GM06990 (cell line): ENCODE results near the gene SRP9.

Experiments used
- DNase-seq: peaks from one replicate; pipeline ENCODE4 v3.0.0-alpha.2; 2011; ENCODE audit not compliant: insufficient read length; ENCODE audit errors: extremely low read depth
- H3K27me3 ChIP-seq: replicated peaks from 2 replicates; pipeline ENCODE4 v1.6.0; 2011; ENCODE audit warnings: low read length; ENCODE audit not compliant: control insufficient read depth, insufficient read depth
- H3K36me3 ChIP-seq: 2 replicates; pipeline ENCODE4 v1.5.1; 2011; ENCODE audit warnings: low read length; ENCODE audit not compliant: control insufficient read depth, insufficient read depth
- H3K4me3 ChIP-seq: replicated peaks from 2 replicates; pipeline ENCODE4 v1.5.1; 2011; ENCODE audit warnings: low read depth, mild to moderate bottlenecking, control low read depth, low read length
- CTCF ChIP-seq: IDR thresholded peaks from 2 replicates; pipeline ENCODE4 v1.5.1; 2011; ENCODE audit warnings: low read length, control low read depth, mild to moderate bottlenecking, inconsistent platforms; ENCODE audit not compliant: insufficient read depth, poor library complexity, severe bottlenecking

SRP9 gene

GRCh38 chr1:225737161-225737560 is 40.5 kb upstream of the SRP9 start:
- Histone ChIP-seq H3K27me3 (no peaks in the 10 kb centered on the region; the same call in 1 of the 2 replicates), H3K36me3 (no peaks in the 10 kb centered on the region), H3K4me3 (no peak overlapping the region)
- no peak for DNase-seq
- TF ChIP-seq CTCF = no peak

GRCh38 chr1:225737866-225738265 is 39.8 kb upstream of the SRP9 start:
- H3K4me3 ChIP-seq = no peak overlapping the region
- no peak for DNase-seq
- H3K27me3 ChIP-seq = no peaks in the 10 kb centered on the region; the same call in 1 of the 2 replicates
- no peak for TF ChIP-seq CTCF
- no peaks in the 10 kb centered on the region for H3K36me3 ChIP-seq

GRCh38 chr1:225738763-225739162 is 38.9 kb upstream of the SRP9 start:
- no peaks in the 10 kb centered on the region; the same call in 1 of the 2 replicates for H3K27me3 ChIP-seq
- no peak for DNase-seq
- no peak for TF ChIP-seq CTCF
- H3K4me3 ChIP-seq = no peak overlapping the region
- no peaks in the 10 kb centered on the region for H3K36me3 ChIP-seq

DNA sequence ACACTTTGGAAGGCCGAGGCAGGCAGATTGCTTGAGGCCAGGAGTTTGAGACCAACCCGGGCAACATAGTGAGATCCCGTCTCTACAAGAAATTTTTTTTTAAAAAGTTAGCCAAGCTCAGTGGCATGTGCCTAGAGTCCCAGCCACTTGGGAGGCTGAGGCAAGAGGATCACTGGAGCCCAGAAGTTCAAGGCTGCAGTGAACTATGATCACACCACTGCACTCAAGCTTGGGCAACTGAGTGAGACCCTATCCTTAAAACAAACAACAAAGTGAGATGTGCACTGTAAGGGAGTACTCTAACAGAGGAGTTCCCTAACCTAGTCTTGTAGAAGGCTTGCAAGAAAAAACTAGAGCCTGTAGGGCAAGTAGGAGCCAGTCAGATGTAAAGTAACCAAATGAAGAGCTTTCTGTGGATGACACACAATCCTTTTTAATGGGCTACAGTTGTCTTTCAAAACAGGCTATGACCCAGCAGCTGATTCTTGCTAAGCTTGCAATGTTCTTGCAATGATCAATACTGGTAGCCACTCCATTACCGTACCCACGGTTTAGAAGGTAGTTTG is 38.0 kb upstream of the SRP9 start:
- no peak overlapping the region for H3K4me3 ChIP-seq
- H3K36me3 ChIP-seq = no peaks in the 10 kb centered on the region
- DNase-seq = no peak
- no peaks in the 10 kb centered on the region; the same call in 1 of the 2 replicates for H3K27me3 ChIP-seq
- TF ChIP-seq CTCF = no peak

GRCh38 chr1:225744745-225745144 is 32.9 kb upstream of the SRP9 start:
- no peaks in the 10 kb centered on the region for H3K27me3 ChIP-seq
- no peaks in the 10 kb centered on the region for H3K36me3 ChIP-seq
- no peak for TF ChIP-seq CTCF
- no peak for DNase-seq
- no peak overlapping the region for H3K4me3 ChIP-seq

DNA sequence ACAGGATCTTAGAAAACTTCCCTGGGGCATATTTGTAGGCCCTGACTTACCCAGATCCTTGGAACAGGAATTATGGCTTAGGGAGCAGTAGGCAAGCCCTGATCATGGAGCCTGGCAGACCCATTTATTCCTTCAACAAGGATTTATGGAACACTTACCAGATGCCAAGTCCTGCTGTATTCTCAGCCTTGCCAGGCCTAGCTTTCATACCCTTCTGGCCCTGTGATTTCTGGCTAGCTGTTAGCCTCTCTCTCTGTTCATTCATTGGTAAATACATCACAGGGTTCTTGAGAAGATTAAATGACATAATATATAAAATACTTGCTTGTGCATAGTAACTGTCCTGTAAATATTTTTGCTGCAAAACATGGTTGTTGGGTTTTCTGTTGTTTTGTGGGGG is 32.4 kb upstream of the SRP9 start:
- no peaks in the 10 kb centered on the region for H3K36me3 ChIP-seq
- H3K27me3 ChIP-seq = no peaks in the 10 kb centered on the region
- no peak for DNase-seq
- H3K4me3 ChIP-seq = no peak overlapping the region
- TF ChIP-seq CTCF = no peak
